Stimulated activated CD8-positive, alpha-beta memory T cell treated with anti-CD3 and anti-CD28 coated beads, Interleukin-12 subunit alpha, Interleukin-12 subunit beta, amount 100 ng/mL, for 4 hours (primary cell): ENCODE data around the gene KRT82.

ENCODE experiments used
- DNase-seq: peaks from one replicate; pipeline ENCODE4 v3.0.0-alpha.2; 2020; ENCODE audit warnings: low read depth

KRT82 gene

GRCh38 chr12:52435659-52435999, 29.5 kb upstream of the KRT82 start:
- DNase-seq, result no peak

DNA sequence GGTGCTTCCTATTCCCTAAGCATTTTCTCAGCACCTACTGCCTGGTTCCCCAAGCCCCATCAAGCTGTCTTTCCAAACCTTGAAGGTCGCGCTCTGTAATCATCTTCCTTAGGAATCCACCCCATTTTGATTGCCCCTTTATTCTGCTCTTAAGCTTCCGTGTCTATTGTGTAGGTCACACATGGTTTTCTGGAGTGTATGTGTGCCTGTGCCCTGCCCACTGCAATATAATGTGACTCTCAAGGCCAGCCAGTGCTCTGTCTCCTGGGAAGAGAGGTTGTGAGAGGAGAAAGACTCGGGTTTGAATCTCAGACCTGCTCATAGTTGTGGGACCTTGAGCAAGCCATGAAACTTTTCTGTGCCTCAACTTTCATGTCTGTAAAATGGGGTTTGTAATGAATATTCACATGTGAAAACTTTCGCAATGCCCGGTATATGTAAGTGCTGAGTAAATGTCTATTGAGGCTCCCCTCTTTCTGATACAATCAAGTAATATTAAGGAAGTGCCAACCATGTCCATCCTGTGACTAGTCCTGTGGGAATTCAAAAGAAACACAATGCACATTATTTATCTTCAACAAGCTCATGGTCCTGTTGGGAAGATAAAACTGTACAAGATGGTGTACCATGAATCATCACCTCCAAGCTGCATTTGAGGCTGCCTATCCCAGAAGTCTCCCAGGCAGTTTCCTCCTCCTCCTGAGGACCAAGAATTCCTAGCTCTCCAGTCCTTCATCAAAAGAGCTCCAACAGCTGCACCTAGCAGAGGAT, 28.8 kb upstream of the KRT82 start:
- DNase-seq, result no peak

DNA sequence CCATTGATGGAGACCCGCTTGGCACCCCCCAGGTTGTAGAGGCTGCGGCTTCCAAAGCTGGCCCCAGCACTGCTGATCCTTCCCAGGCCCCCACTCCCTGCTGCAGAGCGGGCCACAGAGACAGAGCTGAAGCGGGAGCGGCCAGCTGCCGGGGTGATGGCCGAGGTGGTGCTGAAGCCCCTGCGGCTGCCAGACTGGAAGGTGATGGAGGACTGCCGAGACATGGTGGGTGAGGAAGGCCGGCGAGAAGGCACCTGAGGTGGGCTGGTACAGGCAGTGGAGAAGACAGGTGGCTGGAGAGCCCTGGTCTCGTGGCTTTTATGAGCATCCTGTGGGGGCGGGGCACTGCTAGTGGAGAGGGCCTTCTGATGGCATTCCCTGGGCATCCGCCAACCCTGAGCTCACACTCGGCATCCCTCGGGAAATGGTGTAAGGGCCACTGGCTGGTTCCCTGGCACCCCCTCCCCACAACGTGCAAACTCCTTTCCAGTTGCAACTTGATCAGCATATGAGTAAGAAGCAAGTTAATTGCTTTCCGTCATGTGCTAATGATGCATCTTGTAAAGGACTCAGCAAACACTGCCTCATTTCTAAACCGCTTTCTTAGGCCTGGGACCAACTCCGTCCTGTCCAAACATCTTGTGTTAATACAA, 28.1 kb upstream of the KRT82 start, which contains the start of gene KRT75:
Gene KRT75, minus strand, starts transcription at position 291 of the 653 bp plus-strand sequence. Its CDS starts 67 bp downstream, at position 224.
- no peak for DNase-seq

DNA sequence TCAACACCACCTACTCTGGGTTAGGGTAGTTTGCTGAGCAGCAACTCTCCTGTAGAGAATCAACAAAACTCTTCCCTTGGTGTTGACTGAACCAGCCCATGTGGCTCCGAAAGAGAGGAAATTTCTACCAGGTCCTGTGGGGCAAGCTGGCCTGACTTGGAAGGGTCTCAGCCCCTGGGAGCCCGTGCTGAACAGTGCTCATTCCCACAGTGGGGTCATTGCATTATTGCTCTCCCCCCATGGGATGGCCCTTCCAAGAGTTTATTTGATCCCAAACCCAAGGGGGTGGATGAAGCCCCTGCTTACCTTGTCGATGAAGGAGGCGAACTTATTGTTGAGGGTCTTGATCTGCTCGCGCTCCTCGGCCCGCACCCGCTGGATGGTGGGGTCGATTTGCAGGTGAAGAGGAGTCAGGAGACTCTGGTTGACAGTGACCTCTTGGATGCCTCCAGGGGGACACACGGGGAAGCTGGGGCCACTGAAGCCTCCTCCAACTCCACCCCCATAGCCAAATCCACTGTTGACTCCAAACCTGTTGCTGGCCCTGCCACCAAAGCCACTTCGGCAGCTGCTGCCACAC, 27.5 kb upstream of the KRT82 start:
- DNase-seq, result no peak

DNA sequence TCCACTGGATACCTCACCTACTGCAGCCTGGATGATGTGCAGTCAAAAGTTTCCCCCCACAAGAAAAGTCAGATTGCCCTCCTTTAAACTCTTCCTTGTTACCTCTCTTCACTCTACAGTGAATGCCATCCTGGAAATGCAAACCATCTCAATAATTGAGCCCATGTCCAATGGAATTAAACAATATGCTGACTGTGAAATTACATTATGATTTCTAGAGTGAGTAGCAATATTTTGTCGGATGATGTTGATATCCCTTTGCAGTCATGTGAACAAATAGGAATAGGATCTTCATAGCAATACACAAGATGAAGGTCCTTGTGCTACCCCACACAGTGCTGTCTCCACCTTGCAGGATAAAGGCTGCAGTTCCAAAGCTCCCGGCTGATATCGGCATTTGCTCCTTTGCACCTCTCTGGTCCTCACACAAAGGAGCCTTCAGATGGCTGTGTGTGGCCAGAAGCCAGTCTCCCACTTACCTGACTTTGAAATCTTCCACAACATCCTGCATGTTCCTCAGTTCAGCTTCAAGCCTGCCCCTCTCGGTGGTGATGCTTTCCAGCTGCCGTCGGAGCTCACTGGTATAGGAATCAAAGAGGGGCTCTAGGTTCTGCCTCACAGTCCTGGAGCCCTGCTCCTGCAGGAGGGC, 26.5 kb upstream of the KRT82 start:
- DNase-seq, result no peak

DNA sequence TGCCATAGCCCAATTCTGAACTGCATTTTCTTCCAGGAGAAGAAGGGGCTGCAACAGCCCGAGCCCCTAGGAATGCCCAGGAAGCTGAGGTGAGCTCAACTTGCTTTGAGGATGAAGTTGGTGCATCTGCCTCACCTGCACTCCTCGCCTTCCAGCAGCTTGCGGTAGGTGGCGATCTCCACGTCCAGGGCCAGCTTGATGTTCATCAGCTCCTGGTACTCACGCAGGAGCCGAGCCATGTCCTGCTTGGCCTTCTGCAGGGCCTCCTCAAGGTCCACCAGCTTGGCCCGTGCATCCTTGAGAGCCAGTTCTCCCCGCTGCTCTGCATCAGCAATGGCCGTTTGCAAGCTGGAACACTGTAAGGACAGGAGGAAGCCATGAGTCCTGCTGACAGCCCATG, 22.0 kb upstream of the KRT82 start:
- no peak for DNase-seq

GRCh38 chr12:52427083-52427482, 20.9 kb upstream of the KRT82 start:
- DNase-seq, result no peak

GRCh38 chr12:52426034-52426433, 19.9 kb upstream of the KRT82 start:
- DNase-seq, result no peak

DNA sequence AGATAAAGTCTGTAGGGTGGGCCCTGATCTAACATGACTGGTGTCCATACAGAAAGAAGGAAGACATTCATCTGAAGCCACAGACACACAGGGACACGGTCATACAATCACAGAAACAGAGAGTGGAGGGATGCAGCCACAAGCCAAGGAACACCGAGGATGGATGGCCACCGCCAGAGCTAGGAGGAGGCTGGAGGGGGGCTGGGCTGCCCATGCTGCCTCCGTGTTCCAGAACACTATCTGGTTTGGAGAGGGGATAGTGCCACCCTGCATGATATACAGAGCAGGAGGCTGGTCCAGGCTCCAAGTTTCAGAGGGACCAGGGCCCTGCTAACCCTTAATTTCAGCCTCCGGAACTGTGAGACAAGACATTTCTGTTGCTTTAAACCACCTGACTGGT, 19.3 kb upstream of the KRT82 start:
- DNase-seq, result no peak

GRCh38 chr12:52423661-52424500, 17.7 kb upstream of the KRT82 start:
- no peak for DNase-seq

DNA sequence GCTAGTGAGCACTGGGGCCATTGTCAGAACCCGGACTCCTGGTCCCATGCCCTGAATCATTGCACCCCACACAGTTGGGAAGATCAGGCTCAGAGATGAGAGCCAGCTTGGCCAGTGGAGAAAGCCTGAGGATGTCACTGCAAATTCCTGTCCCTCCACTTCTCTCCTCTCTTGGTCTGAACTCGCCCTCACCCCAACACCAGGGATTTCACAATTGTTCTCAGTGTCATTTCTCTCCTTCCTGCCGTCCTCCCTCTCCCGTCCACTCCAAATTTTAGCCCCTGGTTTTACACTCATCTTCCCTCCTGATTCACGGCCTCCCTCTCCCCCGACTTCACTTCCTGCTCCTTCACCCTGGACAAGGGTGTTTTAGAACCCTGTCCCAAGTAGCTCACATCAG, 16.9 kb upstream of the KRT82 start:
- no peak for DNase-seq

- no peak for DNase-seq
Measured at GRCh38 chr12:52419656-52420055, 13.5 kb upstream of the KRT82 start.

DNA sequence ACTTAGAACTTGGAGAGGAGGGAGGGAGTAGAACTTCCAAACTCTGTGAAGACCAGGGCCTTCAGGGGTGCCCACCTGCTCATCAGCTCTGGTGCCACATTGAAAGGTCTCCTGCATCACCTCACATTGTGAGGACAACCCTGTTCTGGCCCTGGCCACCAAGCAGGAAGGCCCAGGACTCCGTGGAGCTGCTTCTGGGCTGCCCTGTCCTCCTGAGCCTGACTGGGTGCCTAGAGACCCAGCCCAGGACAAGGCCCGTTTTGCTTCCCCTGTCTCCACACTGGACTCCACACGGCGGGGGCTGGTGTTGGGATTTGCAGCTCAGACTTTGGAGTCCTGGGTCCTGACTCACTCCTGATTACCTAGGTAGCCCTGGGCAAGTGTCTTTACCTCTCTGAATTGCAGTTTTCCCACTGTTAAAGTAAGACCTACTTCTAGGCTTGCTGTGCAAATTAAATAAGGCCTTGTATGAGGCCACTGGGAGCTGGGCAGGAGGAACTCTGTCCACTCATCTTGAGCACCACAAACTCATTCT, 12.5 kb upstream of the KRT82 start:
- no peak for DNase-seq

DNA sequence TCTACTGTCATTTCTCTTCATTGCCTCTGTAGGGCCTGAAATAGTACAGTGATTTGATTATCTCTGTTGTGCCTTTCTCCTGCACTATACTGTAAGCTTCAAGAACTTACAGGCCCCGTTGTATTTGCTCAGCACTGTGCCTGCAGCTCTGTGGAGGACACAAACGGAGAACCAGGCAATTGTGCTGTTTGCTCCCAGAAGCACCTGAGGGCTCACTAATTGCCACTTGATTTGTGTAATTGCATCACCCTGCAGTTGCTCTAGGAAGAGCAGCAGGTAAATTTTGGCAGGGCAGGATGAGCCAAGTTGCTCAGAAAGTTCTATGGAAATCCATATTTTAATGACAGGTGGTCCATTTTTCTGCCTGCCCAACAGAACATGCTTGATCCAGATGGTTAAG, 11.6 kb upstream of the KRT82 start:
- DNase-seq, result no peak

- no peak for DNase-seq
Measured at GRCh38 chr12:52416795-52417194, 10.7 kb upstream of the KRT82 start.

GRCh38 chr12:52415870-52416750, 10.0 kb upstream of the KRT82 start:
- DNase-seq, result no peak

GRCh38 chr12:52414936-52415335, 8.8 kb upstream of the KRT82 start:
- no peak for DNase-seq

DNA sequence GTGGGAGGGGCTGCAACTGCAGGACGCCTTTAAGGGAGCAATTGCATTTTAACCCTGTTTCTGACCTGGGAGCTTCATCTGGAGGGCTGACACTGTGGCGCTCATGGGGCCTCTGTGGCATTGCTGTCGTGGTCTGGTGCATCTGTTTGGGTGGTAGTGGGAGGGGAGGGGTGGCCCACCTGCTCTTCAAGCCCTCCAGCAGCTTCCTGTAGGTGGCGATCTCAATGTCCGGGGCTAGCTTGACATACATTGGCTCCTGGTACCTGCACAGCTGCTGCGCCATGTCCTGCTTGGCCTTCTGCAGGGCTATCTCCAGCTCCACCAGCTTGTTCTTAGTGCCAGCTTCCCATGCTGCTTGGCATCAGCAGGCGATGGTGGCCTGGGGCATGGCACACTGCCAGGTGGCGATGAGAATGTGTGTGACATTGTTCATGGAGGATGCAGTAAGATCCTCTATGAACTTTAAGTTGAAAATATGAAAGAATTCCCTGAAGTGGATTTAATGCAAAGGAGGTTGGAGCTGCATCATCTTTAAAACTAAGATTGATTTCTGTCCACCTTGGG, 7.7 kb upstream of the KRT82 start:
- no peak for DNase-seq

GRCh38 chr12:52413202-52413601, 7.1 kb upstream of the KRT82 start:
- no peak for DNase-seq

DNA sequence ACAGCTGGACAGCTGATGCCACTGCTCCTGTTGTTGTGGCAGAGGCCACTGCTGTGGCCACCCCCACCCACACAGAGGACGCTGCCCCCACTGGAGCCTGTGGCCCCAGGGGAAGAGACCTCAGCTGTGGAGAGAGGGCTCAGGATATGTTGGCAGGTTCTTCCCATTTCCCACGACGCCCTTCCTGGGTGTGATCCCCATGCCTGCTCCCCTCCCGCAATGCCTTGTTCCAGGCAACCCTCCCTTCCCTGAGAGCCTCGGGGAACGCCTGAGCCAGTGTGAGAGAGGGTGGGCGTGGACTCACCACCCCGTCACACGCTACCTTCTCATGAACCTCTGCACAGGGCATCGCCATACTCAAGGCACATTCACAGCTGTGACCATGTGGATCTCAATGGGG, 5.7 kb upstream of the KRT82 start:
- DNase-seq, result no peak
